HG03575 (cell line): ENCODE data around the gene FRS2.
"Not testable (repeated sequence)": the region's sequence is repeated elsewhere in the genome, so short reads cannot be mapped to it uniquely, and the experiment has no call there.

Experiments
- ATAC-seq: cut with Tn5 transposase; IDR thresholded peaks from one replicate; pipeline ENCODE4 v1.9.1; 2021; ENCODE audit not compliant: unreplicated experiment, insufficient number of reproducible peaks, low FRiP score; ENCODE audit errors: extremely low read depth

The FRS2 gene

DNA sequence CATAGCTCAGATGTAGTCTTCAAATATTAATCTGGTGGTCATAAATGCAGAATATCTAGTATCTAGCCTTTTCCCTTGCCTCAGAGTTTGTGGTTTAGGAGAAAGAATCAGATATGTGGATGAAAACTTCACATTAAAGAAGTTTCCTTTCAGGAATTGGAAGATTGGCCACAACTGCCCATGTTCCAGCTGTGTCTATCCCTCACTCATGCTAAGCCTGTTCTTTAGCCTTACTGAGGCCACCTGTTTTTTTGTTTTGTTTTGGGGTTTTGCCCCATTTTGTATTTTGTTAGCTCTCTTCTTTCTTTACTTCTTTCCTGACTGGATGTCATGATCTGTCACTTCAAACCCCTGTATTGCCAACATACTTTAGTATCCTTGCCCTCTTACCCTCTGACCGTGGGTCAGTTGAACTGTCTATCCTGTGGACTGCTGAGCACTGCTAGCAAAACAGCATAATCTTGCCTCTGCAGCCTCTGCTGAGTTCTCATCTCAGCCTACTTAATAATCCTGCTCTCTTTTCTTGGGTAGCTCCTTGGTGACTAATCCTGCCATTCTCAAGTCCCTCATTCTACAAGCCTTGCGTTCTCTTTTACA lies 93.1 kb downstream of the FRS2 start:
- ATAC-seq: no peak

DNA sequence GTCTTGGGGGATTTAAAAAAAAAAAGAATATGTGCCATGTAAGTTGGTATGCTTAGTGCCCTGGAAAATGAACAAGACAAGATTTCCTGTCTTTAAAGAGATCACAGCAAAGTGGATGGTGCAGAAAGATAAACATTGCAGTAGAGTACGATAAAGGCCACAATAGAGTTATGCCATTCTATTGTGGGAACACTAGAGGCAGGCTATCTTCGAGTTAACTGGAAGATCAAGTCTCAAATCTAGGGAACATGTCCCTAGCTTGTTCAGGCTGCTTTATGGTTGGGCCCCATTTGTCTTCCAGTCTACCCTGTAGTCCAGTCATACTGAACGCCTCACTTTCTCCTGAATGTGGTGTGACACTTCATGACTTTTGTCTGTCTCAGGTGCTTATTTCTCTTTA lies 96.4 kb downstream of the FRS2 start:
- no peak for ATAC-seq

DNA sequence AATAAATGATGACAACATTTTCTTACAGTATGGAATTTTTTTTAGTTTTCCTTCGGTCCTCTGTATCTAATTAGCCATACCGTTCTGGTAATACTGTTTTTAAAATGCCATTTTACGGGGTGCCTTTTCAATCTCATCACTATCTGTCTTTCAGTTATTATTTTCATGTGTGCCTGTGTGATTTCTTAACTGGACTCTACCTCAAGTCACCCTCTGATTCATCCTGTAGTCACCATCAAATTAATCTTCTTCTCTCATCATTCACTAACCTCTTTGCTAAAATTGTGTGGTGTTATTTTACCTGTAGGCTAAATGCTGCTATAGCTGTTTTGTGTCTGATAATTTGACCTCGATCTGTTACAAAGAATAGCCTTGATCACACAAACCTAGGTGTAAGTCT lies 99.0 kb downstream of the FRS2 start:
- ATAC-seq: no peak

DNA sequence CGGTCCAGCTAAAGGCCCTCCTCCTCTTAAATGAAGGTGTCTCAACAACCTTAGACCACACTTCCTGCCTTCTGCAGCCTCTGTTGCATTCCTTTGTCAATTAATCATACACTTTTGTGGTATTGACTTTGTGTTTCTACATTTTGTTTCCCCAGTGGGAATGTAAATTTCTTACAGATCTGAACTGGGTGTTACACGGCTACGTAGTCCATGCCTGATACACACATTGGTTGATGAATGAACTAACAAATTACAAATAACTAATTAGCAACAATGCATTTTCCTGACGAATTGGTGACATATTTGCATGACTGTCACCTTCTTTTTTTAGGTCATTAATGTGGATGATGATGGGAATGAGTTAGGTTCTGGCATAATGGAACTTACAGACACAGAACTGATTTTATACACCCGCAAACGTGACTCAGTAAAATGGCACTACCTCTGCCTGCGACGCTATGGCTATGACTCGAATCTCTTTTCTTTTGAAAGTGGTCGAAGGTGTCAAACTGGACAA lies 99.9 kb downstream of the FRS2 start:
- ATAC-seq: no peak

DNA sequence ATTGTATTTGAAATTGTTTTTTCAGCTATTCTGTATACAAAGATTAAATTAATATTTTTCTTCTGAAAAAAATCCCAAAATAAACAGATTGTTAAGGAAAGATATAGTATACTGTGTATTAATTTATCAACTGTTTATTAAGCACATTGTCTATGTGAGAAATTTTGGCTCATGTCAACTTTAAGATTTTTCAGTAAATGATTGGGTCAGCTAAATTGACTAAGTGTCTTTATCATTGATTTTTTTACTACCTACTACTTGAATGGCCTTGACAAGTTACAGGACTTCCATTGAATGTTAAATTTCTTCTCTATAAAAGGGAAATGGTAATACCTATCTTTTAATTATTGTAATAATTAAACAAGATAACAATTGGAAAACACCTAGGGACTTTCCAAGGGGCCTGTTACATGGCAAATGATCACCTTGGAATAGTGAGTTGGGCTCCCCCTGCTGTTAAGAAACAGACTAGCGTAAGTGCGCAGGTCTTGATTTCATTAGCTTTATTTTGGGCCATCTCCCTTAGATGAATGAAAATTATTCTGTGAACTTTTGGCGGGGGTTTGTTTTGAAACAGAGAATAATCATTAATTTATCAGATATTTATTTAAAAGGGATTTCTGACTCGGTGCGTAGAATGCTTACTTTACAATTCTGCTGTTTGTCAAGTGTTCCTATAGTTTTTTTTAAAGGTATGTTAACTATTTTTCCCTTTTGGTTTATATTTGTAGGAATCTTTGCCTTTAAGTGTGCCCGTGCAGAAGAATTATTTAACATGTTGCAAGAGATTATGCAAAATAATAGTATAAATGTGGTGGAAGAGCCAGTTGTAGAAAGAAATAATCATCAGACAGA lies 100.6 kb downstream of the FRS2 start:
- ATAC-seq: peak; percentile 64

DNA sequence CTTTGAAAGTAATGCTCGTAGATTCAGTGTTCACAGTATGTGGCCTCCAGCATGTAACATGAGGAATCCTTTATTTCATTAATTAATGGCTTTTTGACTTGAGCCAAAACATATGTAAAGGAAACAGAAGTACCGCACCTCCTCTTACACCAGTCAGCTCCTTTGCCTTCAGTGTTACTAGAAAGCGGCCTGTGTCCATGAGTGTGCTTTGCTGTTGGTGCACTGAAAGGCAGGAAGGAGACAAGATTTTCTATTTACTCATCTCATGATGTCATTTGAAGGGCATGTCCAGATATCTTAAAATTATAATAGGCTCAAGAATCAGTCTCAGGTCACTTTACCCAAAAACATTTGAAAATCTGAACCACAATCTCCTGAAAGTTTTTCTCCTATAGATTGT lies 105.2 kb downstream of the FRS2 start:
- no peak for ATAC-seq

DNA sequence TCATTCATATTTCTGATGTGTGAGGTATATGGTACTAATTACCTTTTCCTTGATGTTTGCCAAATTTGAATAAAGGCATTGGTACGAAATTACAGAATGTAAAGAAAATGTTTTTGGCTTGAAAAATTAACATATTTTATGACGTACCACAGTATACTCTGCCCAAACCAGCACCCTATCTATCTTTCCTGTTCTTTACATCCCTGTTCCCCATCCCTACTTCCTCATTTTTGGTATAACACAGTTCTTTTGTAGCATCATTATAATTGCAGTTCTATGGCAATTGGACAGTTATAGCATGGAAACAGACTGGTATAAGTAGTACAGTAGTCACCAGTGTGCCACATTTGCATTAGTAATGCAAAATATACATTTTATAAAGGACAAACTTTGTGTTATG lies 108.1 kb downstream of the FRS2 start:
- ATAC-seq: no peak

DNA sequence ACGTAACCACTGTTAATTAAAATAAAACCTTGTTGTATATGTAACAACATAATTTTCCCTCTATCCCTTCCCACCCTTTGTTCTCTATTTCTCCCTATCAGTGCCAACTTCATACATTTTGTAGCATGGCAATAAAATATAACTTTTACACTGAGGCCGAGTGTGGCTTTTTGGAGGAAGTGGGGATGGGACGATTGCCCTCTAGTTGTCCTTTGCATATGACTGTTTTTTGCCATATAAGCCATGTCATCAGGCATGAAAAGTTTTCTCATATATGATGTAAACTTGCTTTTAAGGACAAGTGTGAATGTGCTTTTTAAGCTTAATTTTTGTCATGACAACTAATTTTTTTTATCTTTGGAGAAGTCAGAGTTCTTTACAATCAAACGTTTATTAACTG lies 108.8 kb downstream of the FRS2 start:
- no peak for ATAC-seq

DNA sequence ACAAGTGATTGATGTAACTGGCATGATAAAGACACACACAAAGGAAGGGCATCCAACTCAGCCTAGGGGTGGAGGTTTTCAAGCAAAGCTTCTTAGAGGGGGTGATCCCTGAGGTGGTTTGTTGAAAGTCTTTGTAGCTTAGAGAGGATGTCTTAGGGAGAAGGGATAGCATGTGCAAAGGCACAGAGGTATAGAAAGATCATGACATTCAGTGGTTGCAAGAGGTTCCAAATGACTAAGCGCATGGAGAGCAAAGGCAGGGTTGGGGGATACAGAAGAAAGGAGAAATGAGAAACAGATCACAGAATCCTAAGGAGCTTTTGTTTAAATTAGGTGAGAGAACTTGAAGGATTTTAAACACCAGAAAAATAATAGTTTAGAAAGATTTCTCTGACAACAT lies 109.9 kb downstream of the FRS2 start:
- ATAC-seq: no peak

DNA sequence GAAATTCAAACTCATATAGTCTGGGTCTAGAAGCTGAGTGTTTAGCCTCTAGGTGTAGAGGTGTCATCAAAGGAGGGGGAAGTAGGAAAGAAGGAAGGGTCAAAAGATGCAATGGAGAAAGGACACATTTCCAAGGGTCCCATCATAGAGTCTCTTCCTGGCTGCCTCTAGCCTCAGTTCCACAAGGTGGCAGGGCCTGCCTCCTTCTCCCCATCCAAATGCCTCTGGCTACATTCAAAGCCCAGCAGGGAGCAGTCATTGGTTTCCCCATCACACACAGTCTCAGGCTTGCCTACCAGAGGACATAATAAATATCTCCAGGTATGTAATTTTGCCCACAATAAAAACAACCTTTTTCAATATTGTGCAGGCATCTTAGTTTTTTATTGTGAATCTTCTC lies 113.0 kb downstream of the FRS2 start:
- ATAC-seq: no peak

DNA sequence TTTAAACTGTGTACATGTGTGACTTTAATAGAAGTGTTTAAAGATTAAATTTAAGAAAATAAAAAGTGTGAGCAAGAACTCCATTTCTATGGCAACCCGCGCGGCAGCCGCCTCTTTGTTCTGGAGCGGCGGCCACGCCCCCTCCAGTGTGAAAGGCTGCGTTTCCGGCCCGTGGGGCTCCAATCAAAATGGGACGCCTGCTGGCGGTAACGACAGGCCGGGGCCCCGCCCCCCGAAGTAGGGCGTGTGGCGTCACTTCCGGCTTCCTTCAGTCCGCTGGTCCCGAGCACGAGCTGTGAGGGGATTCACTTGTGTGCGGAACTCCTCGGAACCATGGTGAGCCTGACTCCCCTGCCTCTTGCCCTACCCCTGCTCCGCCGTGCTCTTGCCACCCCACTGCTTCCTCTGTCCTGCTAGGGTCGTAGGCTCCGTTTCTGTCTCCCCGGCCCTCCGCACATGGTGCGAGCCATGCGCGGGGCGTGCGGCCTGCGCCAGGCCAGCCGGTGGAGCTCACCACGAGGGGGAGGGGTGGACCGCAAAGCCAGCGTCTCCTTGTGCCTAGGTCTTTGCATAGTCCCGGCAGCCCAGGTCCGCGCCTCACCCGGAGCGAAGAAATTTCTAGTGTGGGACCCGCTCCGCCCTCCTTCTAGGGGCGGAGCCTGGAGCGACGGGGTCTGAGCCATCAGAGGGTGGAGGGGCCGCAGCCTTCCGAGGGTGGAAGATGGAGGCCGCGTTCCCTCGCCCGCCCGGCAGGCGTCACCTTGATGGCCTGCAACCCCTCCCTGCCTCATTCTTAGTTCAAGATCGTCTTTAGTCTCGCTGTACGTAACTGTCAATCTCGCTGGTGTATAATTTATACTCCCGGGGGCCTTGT lies 115.2 kb downstream of the FRS2 start, which contains the start of gene CCT2:
Gene CCT2, plus strand, starts transcription at position 271 of the 874 bp plus-strand sequence. Its CDS starts 63 bp downstream, at position 334.
- peak; percentile 83 for ATAC-seq

DNA sequence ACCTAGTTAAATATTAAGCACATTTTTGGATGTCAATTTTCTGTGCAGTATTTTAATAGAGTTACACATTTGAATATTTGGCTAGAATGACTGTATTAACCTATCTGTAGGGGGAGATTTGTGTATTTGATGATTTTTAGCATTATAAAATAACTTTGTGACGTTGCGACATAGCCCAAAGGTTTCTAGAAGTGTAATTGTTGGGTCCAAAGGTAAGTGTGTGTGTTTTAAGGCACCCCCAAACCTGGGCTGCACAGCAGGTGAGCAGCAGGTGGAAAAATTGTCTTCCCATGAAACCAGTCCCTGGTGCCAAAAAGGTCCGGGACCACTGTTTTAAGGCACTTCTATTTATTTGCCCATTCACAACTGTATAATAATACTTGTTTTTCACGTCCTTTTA lies 118.3 kb downstream of the FRS2 start:
- no peak for ATAC-seq

DNA sequence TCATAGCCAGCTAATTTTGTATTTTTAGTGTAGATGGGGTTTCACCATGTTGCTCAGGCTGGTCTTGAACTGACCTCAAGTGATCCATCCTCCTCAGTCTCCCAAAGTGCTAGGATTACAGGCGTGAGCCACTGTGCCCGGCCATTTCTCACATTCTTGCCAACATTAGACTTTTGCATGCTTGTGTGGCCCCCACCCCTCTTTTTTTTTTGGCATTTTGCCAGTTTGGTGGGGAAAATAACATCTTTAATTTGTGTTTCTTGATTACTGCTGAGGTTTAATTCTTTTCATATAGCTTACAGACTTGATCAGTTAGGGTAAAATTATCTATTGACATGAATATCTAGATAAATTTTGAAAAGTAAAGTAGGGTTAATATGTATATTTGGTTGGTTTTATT lies 118.9 kb downstream of the FRS2 start:
- no peak for ATAC-seq

DNA sequence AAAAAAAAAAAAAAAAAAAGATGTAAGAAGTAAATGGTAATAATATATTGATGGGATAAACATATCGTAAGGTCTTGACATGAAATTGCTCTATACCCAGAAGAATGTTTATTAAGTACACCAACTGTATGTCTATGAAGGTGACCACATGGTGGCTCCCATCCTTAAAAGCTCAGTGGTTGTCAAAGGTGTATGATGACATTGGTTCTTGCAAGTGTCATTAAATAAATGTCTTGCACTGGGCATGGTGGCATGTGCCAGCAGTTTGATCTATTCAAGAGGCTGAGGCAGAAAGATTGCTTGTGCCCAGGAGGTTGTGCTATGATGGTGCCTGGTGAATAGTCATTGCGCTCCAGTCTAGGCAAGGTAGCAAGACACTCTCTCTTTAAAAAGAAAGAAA lies 125.5 kb downstream of the FRS2 start:
- no peak for ATAC-seq

DNA sequence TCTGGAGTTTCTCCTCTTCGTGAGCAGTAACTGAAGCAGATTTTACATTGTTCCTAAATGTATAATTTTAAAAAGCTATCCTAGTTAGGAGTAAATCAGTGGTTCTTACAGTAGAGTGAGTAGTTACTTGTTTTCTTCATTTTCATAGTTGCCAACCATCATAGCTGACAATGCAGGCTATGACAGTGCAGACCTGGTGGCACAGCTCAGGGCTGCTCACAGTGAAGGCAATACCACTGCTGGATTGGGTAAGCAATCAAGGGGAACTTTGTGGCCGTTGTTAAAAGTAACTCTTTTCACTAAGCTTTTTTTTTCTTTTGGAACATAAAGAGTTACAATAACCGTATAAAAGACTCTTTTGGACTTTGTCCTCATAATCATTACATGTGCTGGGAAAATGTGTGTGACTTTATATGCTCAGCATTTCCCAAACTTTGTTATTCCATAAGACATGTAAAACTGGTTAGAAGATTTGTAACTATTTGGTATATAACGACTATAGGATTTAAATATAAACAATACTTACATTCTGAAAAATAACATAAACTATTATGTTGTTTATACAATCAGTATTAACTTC lies 128.1 kb downstream of the FRS2 start:
- no peak for ATAC-seq

DNA sequence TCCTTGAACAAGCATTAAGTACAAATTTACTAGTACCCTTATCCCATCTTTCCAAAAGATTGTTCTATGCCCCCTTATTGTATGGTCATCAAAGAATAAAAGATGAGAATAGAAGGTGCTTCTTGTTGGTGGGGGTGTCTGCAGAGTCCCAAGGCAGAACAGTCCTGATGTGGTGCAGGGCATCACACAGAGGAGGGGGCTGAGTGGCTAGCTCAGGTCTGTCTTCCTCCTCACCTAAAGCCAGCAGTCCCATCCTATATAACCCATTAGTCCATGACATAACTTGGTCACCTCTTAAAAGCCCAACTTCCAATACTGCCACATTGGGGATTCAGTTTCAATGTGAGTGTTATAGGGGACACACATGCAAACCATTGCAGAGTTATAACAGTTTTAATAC lies 130.6 kb downstream of the FRS2 start:
- no peak for ATAC-seq

DNA sequence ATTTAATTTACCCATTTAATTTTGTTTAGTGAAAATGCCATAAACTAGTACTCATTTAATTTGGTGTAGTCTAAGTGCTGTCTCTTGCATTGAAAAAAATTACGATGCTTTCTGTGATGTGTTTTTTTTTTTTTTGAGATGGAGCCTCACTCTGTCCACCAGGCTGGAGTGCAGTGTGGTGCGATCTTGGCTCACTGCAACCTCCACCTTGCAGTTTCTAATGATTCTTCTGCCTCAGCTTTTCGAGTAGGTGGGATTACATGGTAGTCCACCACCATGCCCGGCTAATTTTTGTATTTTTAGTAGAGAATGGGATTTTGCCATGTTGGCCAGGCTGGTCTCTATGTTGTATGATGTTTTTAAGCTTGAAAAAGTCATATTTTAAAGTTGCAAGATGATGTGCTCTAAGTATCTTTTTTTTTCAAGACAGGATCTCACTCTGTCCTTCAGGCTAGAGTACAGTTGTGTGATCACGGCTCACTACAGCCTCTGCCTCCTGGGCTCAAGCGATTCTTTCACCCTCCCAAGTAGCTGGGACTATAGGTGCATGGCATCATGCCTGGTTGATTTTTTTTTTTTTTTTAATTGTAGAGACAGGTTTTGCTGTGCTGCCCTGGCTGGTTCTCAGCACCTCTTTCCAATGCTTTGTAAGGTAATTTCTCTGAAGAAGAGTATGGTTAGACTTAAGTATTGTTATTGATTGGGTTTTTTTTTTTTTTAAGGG lies 131.9 kb downstream of the FRS2 start:
- no peak for ATAC-seq

DNA sequence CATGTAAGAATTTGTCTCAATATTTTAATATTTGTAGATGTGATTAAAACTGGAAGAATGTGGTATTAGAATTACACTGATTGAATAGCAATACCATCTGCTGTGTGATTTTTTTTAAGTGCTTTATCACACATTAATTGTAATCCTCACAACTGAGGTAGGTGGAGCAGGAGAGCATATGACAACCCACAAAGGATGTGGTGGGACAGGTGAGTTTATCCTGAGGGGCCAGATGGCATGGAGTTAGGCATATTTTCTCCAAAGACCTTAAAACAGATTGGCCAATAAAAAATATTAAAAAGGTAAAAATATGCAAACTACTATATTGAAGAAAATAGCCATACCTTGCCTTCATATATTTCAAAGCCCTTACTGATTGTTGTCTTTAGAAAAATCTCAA lies 132.8 kb downstream of the FRS2 start:
- ATAC-seq: no peak

DNA sequence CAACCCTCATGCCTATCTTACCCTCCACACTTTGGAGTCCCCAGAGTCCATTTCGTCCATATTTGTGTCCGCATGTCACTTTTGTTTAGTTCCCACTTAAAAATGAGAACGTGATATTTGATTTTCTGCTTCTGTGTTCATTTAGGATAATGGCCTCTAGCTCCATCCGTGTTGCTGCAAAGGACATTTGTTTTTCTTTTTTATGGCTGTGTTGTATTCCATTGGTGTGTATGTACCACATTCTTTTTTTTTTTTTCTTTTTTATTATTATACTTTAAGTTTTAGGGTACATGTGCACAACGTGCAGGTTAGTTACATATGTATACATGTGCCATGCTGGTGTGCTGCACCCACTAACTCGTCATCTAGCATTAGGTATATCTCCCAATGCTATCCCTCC lies 133.4 kb downstream of the FRS2 start:
- ATAC-seq: not testable (repeated sequence)
